ENCODE data around the gene CEBPB. TPM values are rescaled to one million over a fixed set of nuclear protein-coding genes. Genes with fewer than 3 reads are reported as not detected.

CEBPB gene
- total and polyA plus RNA-seq, 2 donors from 2014 or later: 33.6 to 81.4 TPM

DNA sequence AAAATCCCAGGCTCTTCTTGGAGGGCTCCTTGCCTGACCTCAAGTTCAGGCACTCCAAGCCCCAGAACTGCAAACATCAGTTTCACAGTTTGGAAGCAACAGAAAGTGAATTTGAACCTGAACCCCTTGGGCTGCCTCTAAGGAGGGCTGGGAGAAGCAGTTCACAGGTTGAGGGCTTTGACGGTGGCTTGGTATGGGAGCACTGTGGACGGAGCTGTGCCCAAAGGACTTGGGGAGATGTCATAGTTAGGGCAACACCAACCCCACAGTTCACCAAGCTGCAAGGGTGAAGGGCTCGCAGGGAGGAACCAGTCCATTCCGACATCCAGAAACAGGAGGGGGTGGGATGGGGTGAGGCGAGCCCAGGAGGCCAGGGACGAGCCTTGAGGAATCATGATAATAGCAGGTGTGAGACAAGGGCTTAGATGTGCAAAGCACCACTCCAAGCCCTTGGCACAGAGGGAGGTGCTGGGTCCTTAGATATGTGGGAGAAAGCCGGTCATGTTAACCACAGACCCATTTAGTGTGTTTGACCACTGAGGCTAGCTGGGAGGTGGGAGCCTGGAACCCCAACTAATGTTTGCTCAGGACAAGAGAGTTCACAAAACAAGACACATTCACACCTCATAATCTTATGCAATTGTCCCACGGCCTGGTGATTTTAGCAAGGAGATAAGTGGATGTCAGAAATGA, 4.3 kb downstream of the CEBPB start:
- no peak for DNase-seq
- peaks cover 0 to 4% (median 0%) of the 10 kb centered on the region in 3 donors for H3K36me3 ChIP-seq (ENCODE audit: control insufficient read depth in 2 of 3, insufficient read depth in 3 of 3, low read length in 3 of 3)
- H3K4me3 ChIP-seq (ENCODE audit: low read length in 3 of 3): peak overlapping the region in 1 of 3 donors; percentile 87
- no peaks in the 10 kb centered on the region for H3K27me3 ChIP-seq (ENCODE audit: control insufficient read depth, insufficient read depth, low read length)
- H3K27ac ChIP-seq (ENCODE audit: low read depth in 2 of 2, low read length in 2 of 2): peak overlapping the region in 1 of 2 donors; percentile 3
- TF ChIP-seq, protein P1, sequence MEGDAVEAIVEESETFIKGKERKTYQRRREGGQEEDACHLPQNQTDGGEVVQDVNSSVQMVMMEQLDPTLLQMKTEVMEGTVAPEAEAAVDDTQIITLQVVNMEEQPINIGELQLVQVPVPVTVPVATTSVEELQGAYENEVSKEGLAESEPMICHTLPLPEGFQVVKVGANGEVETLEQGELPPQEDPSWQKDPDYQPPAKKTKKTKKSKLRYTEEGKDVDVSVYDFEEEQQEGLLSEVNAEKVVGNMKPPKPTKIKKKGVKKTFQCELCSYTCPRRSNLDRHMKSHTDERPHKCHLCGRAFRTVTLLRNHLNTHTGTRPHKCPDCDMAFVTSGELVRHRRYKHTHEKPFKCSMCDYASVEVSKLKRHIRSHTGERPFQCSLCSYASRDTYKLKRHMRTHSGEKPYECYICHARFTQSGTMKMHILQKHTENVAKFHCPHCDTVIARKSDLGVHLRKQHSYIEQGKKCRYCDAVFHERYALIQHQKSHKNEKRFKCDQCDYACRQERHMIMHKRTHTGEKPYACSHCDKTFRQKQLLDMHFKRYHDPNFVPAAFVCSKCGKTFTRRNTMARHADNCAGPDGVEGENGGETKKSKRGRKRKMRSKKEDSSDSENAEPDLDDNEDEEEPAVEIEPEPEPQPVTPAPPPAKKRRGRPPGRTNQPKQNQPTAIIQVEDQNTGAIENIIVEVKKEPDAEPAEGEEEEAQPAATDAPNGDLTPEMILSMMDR (IDR thresholded peaks at IDR 0.05; ENCODE audit: borderline replicate concordance, extremely low read depth, insufficient read depth): no peak
- H3K4me1 ChIP-seq (ENCODE audit: control insufficient read depth in 2 of 3, insufficient read depth in 2 of 3, low read depth in 1 of 3, low read length in 3 of 3): peaks cover 0 to 11% (median 11%) of the 10 kb centered on the region in 3 donors
- FAIRE-seq: no peak
- intact Hi-C loops (cut with DNase I): no loop called here
- no peaks in the 10 kb centered on the region for H3K9me3 ChIP-seq (ENCODE audit: control insufficient read depth in 2 of 3, insufficient read depth in 1 of 3, low read length in 3 of 3)
- H3K9ac ChIP-seq (ENCODE audit: low read length in 3 of 3): no peak overlapping the region

- Histone ChIP-seq H3K36me3 (ENCODE audit: control insufficient read depth in 2 of 3, insufficient read depth in 3 of 3, low read length in 3 of 3) (peaks cover 0 to 4% (median 0%) of the 10 kb centered on the region in 3 donors), H3K9ac (ENCODE audit: low read length in 3 of 3) (no peak overlapping the region), H3K27ac (ENCODE audit: low read depth in 2 of 2, low read length in 2 of 2) (peak overlapping the region in 1 of 2 donors; percentile 3), H3K9me3 (ENCODE audit: control insufficient read depth in 2 of 3, insufficient read depth in 1 of 3, low read length in 3 of 3) (no peaks in the 10 kb centered on the region), H3K4me3 (ENCODE audit: low read length in 3 of 3) (no peak overlapping the region), H3K27me3 (ENCODE audit: control insufficient read depth, insufficient read depth, low read length) (no peaks in the 10 kb centered on the region), H3K4me1 (ENCODE audit: control insufficient read depth in 2 of 3, insufficient read depth in 2 of 3, low read depth in 1 of 3, low read length in 3 of 3) (peaks cover 0 to 11% (median 11%) of the 10 kb centered on the region in 3 donors)
- intact Hi-C loops (cut with DNase I): no loop called here
- TF ChIP-seq, protein P1 (IDR thresholded peaks at IDR 0.05; ENCODE audit: borderline replicate concordance, extremely low read depth, insufficient read depth): no peak
- FAIRE-seq (no peak), DNase-seq (no peak)
Measured at GRCh38 chr20:50195524-50196120, 5.0 kb downstream of the CEBPB start.

DNA sequence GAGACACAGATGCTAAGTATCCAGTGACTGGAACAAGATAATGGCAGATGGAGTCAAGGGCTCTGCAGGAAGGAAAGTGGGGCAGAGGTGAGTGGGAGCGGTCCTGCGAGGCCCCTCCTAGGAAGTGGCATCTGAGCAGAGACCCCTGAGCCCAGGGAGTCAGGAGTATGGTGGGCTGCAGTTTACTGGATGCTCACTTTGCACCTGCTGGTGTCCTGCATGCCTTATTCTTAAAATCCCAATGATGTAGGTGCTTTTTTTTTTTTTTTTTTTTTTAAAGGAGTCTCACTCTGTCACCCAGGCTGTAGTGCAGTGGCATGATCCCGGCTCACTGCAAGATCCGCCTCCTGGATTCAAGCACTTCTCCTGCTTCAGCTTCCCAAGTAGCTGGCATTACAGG, 5.6 kb downstream of the CEBPB start:
- Histone ChIP-seq H3K4me1 (ENCODE audit: control insufficient read depth in 2 of 3, insufficient read depth in 2 of 3, low read depth in 1 of 3, low read length in 3 of 3) (peaks cover 0 to 11% (median 11%) of the 10 kb centered on the region in 3 donors), H3K27me3 (ENCODE audit: control insufficient read depth, insufficient read depth, low read length) (no peaks in the 10 kb centered on the region), H3K9me3 (ENCODE audit: control insufficient read depth in 2 of 3, insufficient read depth in 1 of 3, low read length in 3 of 3) (no peaks in the 10 kb centered on the region), H3K9ac (ENCODE audit: low read length in 3 of 3) (no peak overlapping the region), H3K36me3 (ENCODE audit: control insufficient read depth in 2 of 3, insufficient read depth in 3 of 3, low read length in 3 of 3) (peaks cover 0 to 4% (median 0%) of the 10 kb centered on the region in 3 donors), H3K4me3 (ENCODE audit: low read length in 3 of 3) (no peak overlapping the region), H3K27ac (ENCODE audit: low read depth in 2 of 2, low read length in 2 of 2) (no peak overlapping the region)
- TF ChIP-seq, protein P1 (IDR thresholded peaks at IDR 0.05; ENCODE audit: borderline replicate concordance, extremely low read depth, insufficient read depth): no peak
- FAIRE-seq (no peak), DNase-seq (no peak)
- intact Hi-C loops (cut with DNase I): no loop called here
